ENCODE data around the gene MAP3K12. TPM values are rescaled to one million over a fixed set of nuclear protein-coding genes. Genes with fewer than 3 reads are reported as not detected.

Gene MAP3K12
- total and polyA plus RNA-seq, 2 of the 8 experiments (the other 6 are each of a cell fraction or from before 2014, with no cell fraction given) = 23.4 to 42.7 TPM

- Histone ChIP-seq H2AK5ac (ENCODE audit: low read depth, low read length) (no peak overlapping the region), H3K9ac (replicated peaks in 1 of 4; ENCODE audit: extremely low read depth in 1 of 4, low read depth in 3 of 4, low read length in 3 of 4) (no peak overlapping the region), H2BK15ac (ENCODE audit: low read length) (no peak overlapping the region), H3K18ac (ENCODE audit: extremely low read depth, low read length) (no peak overlapping the region), H2BK12ac (ENCODE audit: low read depth, low read length) (no peak overlapping the region), H4K8ac (ENCODE audit: extremely low read depth, insufficient read depth, low read length) (no peak overlapping the region), H4K20me1 (replicated peaks in 1 of 2; ENCODE audit: control insufficient read depth in 1 of 2, insufficient read depth in 2 of 2, low read length in 2 of 2) (no peaks in the 10 kb centered on the region), H2BK20ac (ENCODE audit: low read length) (no peak overlapping the region), H3K27me3 (replicated peaks in 1 of 4; ENCODE audit: control insufficient read depth in 3 of 4, extremely low read depth in 1 of 4, insufficient read depth in 3 of 4, low read length in 3 of 4) (no peaks in the 10 kb centered on the region), H3K27ac (ENCODE audit: low read depth, low read length) (no peak overlapping the region), H3K23me2 (ENCODE audit: low read depth, low read length) (no peaks in the 10 kb centered on the region), H3K36me3 (ENCODE audit: control insufficient read depth in 2 of 4, insufficient read depth in 4 of 4, low read length in 3 of 4) (peaks cover 0 to 6% (median 2%) of the 10 kb centered on the region in 4 experiments; a peak in 5 of 8 replicates), H3K23ac (ENCODE audit: insufficient read length) (no peak overlapping the region), H3K4me3 (ENCODE audit: extremely low read depth in 1 of 4, insufficient read depth in 2 of 4, low read depth in 3 of 4, low read length in 4 of 4) (no peak overlapping the region), H2BK120ac (replicated peaks; ENCODE audit: low read depth, low read length) (no peak overlapping the region), H3K79me2 (ENCODE audit: control insufficient read depth in 1 of 2, insufficient read depth in 2 of 2, low read length in 2 of 2) (no peaks in the 10 kb centered on the region), H3K4ac (replicated peaks; ENCODE audit: insufficient read length, low read depth, low read length) (no peak overlapping the region), H3K4me2 (ENCODE audit: insufficient read depth in 1 of 2, low read depth in 2 of 2, low read length in 2 of 2) (no peak overlapping the region), H3K56ac (replicated peaks; ENCODE audit: insufficient read length, low read depth, low read length) (no peak overlapping the region), H4K91ac (replicated peaks; ENCODE audit: insufficient read length, low read length) (no peak overlapping the region), H2AFZ (ENCODE audit: low read length) (no peak overlapping the region), H4K5ac (ENCODE audit: insufficient read length, low read depth, low read length) (no peak overlapping the region), H3K9me3 (ENCODE audit: insufficient read depth in 2 of 2, low read depth in 1 of 2, low read length in 1 of 2) (no peaks in the 10 kb centered on the region), H3K14ac (ENCODE audit: insufficient read length) (no peak overlapping the region), H2BK5ac (ENCODE audit: low read depth, low read length) (no peak overlapping the region), H3K79me1 (ENCODE audit: low read depth, low read length) (no peaks in the 10 kb centered on the region), H3K4me1 (replicated peaks in 1 of 4; ENCODE audit: control insufficient read depth in 3 of 4, insufficient read depth in 4 of 4, low read length in 3 of 4) (peaks cover 0 to 3% (median 0%) of the 10 kb centered on the region in 4 experiments; a peak in 1 of 7 replicates)
- 88% methylated on average over 6 of the region's 6 CpGs; no CpG with 5 or more reads in 1 of the 2 experiments for WGBS, 2 experiments (ENCODE audit: extremely low coverage in 1 of 2, insufficient coverage in 1 of 2, insufficient read length in 1 of 2, insufficient replicate concordance in 2 of 2, low coverage in 1 of 2, low lambda C conversion rate in 2 of 2, missing lambda C conversion rate in 1 of 2)
- ChIA-PET POLR2A (ENCODE audit: partially characterized antibody) (interaction anchor here (3.7 to 67.0 kb wide), 3 partner anchors 9 to 47 kb away, joined by 10 to 3397 read pairs (median 59); partner anchors contain the start of genes MAP3K12, PCBP2, PRR13 and TARBP2), CTCF (ENCODE audit: partially characterized antibody) (interaction anchor here (1.5 to 9.8 kb wide), 2 partner anchors 25 to 35 kb away, joined by 4 to 105 read pairs; no protein-coding TSS in a partner anchor)
- FAIRE-seq (no peak), DNase-seq (ENCODE audit: low read depth in 1 of 2, low spot score in 2 of 2) (no peak)
- TF ChIP-seq HDAC2 (IDR thresholded peaks at IDR 0.05; ENCODE audit: borderline replicate concordance in 1 of 2, low read depth in 2 of 2, low read length in 2 of 2) = no peak
Observed at GRCh38 chr12:53514628-53515290, 15.5 kb upstream of the MAP3K12 start.
